AG20443 (cell line): ENCODE measurements around the gene MACROH2A1.

Experiments
- DNase-seq: peaks from one replicate; pipeline ENCODE4 v3.0.0; 2012; ENCODE audit warnings: low spot score, mixed read lengths

The MACROH2A1 gene

GRCh38 chr5:135396459-135397055, 2.5 kb downstream of the MACROH2A1 start:
- no peak for DNase-seq

DNA sequence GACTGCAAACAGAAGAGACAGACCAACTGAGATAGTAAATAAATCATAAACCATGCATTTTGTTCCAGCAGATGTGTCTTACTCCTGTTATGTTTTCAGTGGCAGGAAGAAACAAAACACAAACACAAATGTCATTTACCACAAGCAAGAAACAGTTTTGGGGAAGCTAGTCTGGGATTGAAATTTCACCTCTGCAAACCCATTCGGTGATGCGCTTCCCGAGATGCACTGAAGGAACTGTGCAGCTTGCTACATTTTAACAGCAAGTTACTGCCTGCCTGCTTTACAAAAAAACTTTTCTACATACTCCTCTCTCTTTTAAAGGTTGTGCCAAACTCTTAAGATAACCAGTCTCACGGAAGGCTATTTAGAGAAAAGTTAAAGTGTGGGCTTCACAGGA, 3.2 kb downstream of the MACROH2A1 start:
- no peak for DNase-seq

DNA sequence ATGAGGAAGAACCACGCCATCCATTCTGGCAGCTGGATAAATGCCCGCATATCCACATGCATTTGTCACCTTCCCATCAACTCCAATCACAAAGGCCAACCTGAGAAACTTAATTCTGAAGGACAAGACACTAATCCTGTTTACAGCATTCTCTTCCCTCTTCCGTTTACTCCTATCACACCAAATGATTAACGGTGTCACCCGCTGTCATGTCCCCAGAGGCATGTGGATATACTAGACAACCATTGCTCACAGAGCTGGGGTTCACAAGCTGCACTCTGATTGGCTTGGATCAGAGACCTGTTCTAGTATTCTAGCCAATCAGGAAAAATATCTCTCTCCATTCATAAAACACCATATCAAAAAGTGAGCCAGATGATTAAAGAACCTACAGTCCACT, 3.6 kb downstream of the MACROH2A1 start:
- DNase-seq: no peak

GRCh38 chr5:135394095-135394494, 4.9 kb downstream of the MACROH2A1 start:
- no peak for DNase-seq

DNA sequence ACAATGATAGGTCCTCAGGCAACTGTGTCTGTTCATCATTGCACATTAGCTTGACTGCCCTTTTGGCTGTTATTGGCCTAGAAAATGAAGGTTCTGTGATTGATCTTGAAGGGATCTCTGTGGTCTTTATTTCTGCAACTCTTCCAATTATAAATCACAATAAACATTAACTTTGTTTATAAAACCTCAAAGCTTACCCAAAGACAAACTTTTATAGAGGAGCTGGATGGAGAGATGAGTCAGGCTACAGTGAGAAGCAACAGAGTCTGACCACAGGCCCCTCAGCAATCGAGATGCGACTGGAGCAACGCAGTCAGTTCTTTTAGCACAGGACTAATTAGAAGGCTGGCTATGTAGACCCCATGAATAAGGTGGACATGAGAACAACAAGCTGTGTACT, 5.3 kb downstream of the MACROH2A1 start:
- no peak for DNase-seq

- DNase-seq: no peak
Measured at GRCh38 chr5:135393229-135393628, 5.8 kb downstream of the MACROH2A1 start.

DNA sequence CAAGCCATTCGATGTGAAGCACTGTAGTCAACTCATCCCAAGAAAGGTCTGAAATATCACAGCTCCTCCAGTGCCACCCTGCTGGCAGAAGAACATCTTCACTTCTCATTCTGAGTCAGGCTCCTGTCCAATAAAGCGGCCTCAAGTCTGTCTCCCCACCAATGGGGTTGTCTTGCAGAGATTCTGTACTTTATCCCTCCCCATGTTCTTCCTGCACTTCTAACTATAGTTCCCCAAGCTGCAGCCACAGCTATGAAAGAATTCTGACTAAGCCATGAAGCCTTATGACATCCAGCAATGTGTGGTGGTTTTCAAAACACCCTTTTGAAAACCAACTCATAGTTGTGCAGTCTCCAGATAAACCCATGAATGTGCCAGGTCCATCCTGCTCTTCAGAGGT, 6.8 kb downstream of the MACROH2A1 start:
- peak; percentile 77 for DNase-seq

GRCh38 chr5:135391869-135392255, 7.2 kb downstream of the MACROH2A1 start:
- DNase-seq: no peak

- DNase-seq: peak; percentile 91
Measured at GRCh38 chr5:135391116-135391868, 7.7 kb downstream of the MACROH2A1 start.

DNA sequence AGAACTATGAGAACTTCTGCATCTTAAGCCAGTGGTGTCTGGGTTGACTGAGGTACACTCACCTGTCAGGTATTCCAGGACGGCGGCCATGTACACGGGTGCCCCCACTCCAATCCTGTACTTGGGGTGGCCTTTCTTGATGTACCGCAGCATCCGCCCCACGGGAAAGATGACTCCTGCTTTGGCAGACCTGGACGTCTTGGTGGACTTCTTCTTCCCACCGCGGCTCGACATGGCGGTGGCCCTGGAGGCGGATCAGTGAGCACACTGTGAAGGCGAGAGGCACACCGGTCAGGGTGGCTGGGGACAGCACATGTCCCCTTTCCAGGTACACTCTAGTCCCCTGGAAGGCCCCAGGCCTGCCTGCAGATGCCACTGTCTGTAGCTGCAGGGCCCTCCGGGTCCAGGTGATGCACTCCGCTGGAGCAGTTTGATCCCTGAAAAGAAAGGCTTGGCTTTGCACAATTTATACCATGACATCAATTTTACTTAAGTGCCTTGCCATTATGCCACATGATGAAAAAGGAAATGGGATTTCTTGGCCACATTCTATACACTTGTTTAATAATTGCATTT, 10.1 kb downstream of the MACROH2A1 start:
- DNase-seq: no peak

- DNase-seq: no peak
Measured at GRCh38 chr5:135387629-135387960, 11.4 kb downstream of the MACROH2A1 start.

DNA sequence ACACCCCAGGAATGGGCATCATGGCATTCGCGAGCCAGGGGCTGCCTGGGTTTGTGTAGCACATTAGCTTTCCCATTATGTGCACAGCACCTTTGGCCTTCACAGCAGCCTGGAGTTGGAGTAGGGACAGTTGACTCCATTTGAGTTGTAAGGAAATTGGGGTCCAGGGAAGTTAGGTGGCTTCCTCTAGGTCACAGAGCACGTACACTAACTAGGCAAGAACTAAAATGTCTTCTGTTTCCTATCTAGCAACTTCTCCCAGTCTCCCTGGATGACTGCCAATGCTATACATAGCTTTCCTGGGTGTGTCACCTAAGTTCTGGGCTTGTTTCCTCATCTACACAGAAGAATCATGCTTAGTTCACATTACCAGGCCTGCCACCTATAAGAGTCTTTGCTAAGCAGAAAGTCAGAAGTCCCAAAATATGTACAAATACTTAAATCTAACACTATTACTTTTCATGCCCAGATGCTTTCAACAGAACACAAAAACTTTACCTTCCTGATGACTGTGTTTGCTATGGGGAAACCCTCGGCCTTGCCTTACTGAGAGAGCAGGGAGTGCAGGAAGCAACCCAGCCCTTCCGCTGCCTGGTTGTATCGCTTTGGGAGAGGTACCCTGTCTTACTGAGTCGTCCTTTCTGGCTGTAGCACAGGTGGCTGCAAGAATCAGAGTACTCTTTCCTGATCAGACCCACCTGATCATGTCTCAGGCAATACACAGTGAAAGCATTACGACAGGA, 12.0 kb downstream of the MACROH2A1 start:
- peak; percentile 66 for DNase-seq

DNA sequence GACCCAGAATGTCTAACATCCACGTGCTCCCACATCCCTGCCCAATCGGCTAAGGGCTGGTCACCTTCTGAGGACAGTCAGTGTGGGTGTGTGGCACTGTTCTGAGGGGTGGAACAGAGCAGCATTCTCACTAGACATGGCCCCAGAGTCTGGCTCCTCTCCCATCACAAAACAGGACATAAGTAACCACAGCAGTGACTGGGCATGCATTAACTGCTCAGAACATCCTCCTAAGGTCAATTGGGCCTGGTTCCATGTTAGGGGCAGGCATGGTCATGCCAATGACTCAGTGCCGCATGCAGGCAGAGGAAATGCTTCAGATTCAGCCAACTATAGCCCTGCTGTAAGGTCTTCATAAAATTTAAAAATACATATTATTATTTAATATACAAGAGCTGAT, 12.9 kb downstream of the MACROH2A1 start:
- peak; percentile 36 for DNase-seq

DNA sequence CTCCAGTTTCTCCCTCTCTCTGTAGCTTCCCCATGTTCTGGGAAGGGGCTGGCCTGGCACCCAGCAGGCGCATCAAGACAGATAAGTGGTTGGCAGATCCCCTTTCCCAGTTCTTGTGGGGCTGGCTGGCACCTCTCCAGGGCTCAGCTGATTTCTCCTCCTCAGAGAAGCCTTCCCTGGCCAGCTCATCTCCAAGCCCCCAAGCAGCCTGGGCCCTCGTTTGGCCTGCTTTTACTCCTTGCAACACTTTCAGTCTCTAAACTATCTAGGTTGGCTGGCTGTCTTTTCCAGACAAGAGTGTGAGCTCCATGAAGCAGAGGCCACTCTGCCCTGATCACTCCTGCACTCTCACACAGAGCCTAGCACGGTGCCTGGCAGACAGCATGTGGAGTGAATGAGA, 13.5 kb downstream of the MACROH2A1 start:
- DNase-seq: no peak

DNA sequence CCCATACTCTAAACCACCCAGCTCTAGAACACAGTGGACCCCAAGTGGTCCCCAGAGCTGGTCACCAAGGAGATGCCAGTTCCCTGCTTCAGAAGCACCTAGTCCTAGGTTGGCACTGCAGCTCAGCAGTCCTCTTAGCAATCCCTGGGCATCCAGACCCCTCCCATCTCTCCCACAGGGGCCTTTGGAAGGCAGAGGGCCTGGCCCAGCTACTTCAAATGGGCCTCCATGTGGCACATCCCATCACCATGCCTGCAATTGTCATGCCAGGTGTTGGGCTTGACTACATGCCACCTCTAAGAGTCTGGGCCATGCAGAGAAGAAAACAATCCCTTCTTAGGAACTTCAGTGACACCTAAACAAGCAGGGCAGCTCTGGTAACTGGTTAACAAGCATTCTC, 14.1 kb downstream of the MACROH2A1 start:
- no peak for DNase-seq

DNA sequence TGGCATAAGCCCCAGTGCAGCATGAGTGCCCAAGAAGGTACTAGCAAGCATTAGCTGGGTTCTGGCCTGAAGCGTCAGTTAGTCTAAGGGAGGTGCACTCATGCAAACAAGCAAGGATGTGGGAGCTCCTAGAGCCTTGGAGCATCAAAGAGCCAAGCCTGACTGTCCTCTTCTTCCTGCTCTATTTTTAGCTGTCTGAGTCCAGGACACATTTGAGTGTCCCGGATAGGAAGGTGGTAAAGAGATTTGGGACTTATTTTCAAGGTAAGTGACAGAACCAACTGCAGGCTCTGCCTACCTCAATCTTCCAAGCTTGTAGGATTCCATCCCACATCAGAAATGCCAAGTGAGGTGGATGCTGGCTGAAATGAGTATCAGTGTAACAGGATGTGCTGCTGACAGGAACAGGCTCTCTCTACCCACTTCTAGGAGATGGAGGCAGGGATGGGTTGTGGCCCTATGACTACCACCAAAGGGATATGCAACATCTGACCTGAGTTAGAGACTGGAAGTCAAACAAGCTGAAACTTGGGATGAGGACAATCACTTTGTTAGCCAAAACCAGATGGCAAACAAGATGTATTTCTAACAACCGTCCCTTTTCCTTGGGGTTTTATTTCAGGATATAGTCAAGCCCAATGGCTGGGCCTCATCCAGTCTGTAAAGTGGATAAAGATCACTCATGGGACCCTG, 15.1 kb downstream of the MACROH2A1 start:
- no peak for DNase-seq

GRCh38 chr5:135382981-135383380, 16.1 kb downstream of the MACROH2A1 start:
- no peak for DNase-seq

DNA sequence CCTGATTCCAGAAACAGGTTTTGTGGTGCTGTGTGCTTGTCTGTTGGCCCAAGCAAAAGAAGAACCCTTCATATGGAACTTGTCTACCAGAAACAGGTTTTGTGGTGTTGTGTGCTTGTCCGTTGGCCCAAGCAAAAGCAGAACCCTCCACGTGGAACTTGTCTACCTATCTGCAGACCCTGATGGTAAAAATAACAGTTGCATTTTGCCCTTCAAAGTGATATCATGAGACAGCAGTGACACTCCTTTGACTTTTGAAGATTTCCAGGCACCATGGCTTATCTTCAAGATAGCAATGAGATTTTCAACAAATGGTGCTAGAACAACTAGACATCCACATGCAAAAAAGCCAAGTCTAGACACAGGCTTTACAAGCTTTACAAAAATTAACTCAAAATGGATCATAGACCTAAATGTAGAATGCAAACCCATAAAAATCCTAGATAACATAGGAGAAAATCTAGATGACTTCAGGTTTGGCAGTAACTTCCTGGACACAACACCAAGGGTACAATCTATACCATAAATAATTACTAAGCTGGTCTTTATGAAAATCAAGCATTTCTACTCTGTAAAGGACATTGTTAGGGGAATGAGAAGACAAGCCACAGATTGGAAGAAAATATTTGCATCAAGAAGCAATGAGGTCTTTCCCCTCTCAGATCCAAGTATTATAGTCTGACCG, 16.8 kb downstream of the MACROH2A1 start:
- no peak for DNase-seq

GRCh38 chr5:135379046-135379654, 19.9 kb downstream of the MACROH2A1 start:
- peak; percentile 58 for DNase-seq

DNA sequence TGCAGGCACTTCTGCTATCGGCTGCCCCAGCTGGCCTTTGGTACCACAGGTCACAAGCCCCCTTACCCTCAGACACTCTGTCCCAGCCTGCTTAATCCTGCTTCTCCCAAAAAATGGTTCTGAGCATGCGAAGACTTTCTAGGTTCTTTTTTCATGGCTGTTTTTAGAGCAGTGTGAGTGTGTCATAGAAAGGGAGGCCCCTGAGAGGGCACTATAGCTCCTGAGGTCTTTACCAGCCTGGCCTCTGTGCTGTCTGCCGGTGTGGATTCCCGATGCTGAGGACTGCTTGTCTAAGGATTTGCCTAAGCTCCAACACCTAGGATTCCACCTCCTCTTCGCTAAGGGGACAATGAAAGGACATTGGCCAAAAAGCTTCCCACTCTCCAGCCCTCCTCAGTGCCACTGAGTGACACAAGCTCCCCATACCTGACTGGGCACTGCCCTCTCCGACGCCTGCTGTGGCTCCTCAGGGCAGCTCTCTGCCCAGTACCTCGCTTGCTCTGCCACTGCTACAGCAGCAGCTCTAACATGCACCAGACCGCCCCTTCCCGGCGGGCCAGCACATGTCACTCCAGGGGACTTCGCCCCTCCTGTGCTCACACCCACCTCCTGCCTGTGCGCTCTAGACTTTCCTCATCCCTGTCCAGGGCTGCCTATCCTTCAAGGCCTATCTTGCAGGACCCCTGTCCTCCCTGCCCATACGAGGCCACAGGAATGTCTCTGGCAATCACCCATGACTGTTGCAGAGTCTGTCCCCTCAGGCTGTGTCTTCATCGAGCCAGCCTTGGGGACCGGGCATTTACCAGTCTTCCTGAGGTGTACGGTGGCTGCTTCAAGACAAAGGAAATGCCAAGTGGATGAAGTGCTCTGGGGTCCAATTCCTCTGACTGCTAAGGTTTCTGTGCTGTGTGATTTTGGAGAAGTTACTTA, 21.0 kb downstream of the MACROH2A1 start:
- DNase-seq: peak; percentile 20
